Measurements from ENCODE around the gene SCRN2. TPM values are rescaled to one million over a fixed set of nuclear protein-coding genes. Genes with fewer than 3 reads are reported as not detected.

The SCRN2 gene
- total and polyA plus RNA-seq, 2 of the 8 experiments (the other 6 are each of a cell fraction or from before 2014, with no cell fraction given) = 24.4 to 42.3 TPM

DNA sequence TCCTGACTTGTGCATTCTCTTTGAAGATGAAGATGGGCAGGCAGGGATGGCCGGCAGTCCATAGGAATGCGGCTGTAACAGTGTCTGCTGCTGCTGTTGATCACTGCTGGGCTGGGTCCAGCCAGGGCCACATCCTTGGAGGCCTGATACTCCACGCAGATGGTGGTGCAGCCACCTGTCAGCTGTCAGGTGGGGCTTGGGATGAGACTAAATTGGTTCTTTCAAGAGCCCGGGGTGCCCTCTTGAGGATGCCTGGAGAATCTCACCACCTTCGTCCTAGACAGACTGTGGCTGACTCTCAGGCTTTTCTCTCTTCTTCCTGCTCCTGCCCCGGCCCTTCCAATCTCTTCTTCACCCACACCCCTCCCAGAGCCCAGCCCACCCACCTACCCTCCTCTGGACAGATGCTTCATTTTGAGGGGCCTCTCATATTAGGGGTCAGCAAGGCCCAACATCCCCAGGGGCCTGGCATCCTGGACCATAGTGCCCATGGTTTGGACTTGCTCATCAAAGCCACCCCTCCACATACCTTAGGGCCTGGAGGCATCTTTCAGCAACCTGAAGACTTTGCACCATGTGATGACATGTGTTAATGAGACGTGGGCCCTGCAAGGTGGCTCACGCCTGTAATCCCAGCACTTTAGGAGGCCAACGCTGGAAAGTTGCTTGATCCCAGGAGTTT is 38.6 kb downstream of the SCRN2 start (continued):
- TF ChIP-seq RAD21 (IDR thresholded peaks at IDR 0.05 in 1 of 2, conservative IDR thresholded peaks at IDR 0.05 in 1 of 2; ENCODE audit: low read depth in 2 of 2, low read length in 2 of 2) (peak; percentile 84 to 86), GTF2F1 (IDR thresholded peaks at IDR 0.05; ENCODE audit: borderline replicate concordance, low read depth, low read length) (no peak), CREB1 (IDR thresholded peaks at IDR 0.05) (no peak), CBX8 (IDR thresholded peaks at IDR 0.05; ENCODE audit: borderline replicate concordance, low read depth, low read length) (no peak), CHD1 (IDR thresholded peaks at IDR 0.05; ENCODE audit: low read depth, low read length) (no peak), TAF7 (optimal IDR thresholded peaks at IDR 0.05; ENCODE audit: borderline replicate concordance, low read depth, low read length) (no peak), TAF1 (IDR thresholded peaks at IDR 0.05; ENCODE audit: low read depth, low read length) (no peak), TEAD4 (IDR thresholded peaks at IDR 0.05; ENCODE audit: low read depth, low read length) (no peak), NANOG (IDR thresholded peaks at IDR 0.05; ENCODE audit: insufficient read depth, low read depth, low read length, poor library complexity, severe bottlenecking) (no peak)

Measured in H1 (cell line).